IMR-90 (cell line): ENCODE data around the gene CIB2. TPM values are rescaled to one million over a fixed set of nuclear protein-coding genes. Genes with fewer than 3 reads are reported as not detected.

Experiments
- ATAC-seq: fragments of 200-7000 bp; cut with Tn5 transposase; 2 replicates; pipeline ENCODE4 v1.9.1; 2020; ENCODE audit warnings: low read depth, mild to moderate bottlenecking, moderate library complexity
- BruUV-seq: library from RNA; stranded (reverse); fragments of 400-500 nt; replicated peaks from 2 replicates; lab custom pipeline; 2021; lab: Mats Ljungman, UMichigan
- CTCF ChIA-PET: fragments of 300-600 bp; formaldehyde crosslinking; extraction: SDS; loops from one replicate; lab custom pipeline; 2021; ENCODE audit warnings: antibody characterized with exemption; lab: Yijun Ruan, JAX
- POLR2A ChIA-PET: fragments of 300-600 bp; sonication (Branson Sonifier 250); formaldehyde crosslinking; loops from one replicate; lab custom pipeline; 2022; ENCODE audit warnings: antibody characterized with exemption; ENCODE audit not compliant: unreplicated experiment; lab: Charles Lee
- DNase-seq: peaks from one replicate; pipeline ENCODE4 v3.0.0; 2013
- H2AFZ ChIP-seq: replicated peaks from 2 replicates; pipeline ENCODE3; 2013; ENCODE audit warnings: low read length, mild to moderate bottlenecking; ENCODE audit not compliant: poor library complexity
- H2AK5ac ChIP-seq: 2 replicates; pipeline ENCODE4 v1.6.1; 2013; ENCODE audit warnings: low read depth, low read length, inconsistent platforms
- H2AK9ac ChIP-seq: replicated peaks from 2 replicates; pipeline ENCODE3; 2013; ENCODE audit warnings: mild to moderate bottlenecking, low read depth, low read length, moderate library complexity; ENCODE audit not compliant: poor library complexity
- H2BK120ac ChIP-seq: 2 replicates; pipeline ENCODE4 v1.6.1; 2013; ENCODE audit warnings: low read depth, low read length, inconsistent platforms
- H2BK15ac ChIP-seq: 3 replicates; pipeline ENCODE4 v1.6.1; 2013; ENCODE audit warnings: low read depth, low read length, inconsistent platforms
- H2BK20ac ChIP-seq: 2 replicates; pipeline ENCODE4 v1.6.1; 2013; ENCODE audit warnings: low read depth, mild to moderate bottlenecking, inconsistent platforms, low read length, moderate library complexity
- H2BK5ac ChIP-seq: 2 replicates; pipeline ENCODE4 v1.6.1; 2013; ENCODE audit warnings: mild to moderate bottlenecking, low read depth, low read length, inconsistent platforms; ENCODE audit not compliant: poor library complexity, severe bottlenecking
- H3K14ac ChIP-seq: replicated peaks from 2 replicates; pipeline ENCODE4 v1.6.1; 2013; ENCODE audit warnings: low read depth, low read length, inconsistent platforms
- H3K18ac ChIP-seq: 2 replicates; pipeline ENCODE4 v1.6.1; 2013; ENCODE audit warnings: low read depth, low read length, control low read depth
- H3K23ac ChIP-seq: 2 replicates; pipeline ENCODE4 v1.6.1; 2013; ENCODE audit warnings: low read depth, low read length, inconsistent platforms
- H3K27ac ChIP-seq: 2 replicates; pipeline ENCODE4 v1.5.1; 2013; ENCODE audit warnings: mild to moderate bottlenecking, control low read depth, low read length; ENCODE audit not compliant: insufficient read depth
- H3K27me3 ChIP-seq: 2 replicates; pipeline ENCODE4 v1.6.1; 2013; ENCODE audit warnings: low read length; ENCODE audit not compliant: control insufficient read depth, insufficient read depth
- H3K36me3 ChIP-seq: 2 replicates; pipeline ENCODE4 v1.6.1; 2013; ENCODE audit warnings: low read length, mixed read lengths; ENCODE audit not compliant: control insufficient read depth, insufficient read depth
- H3K4ac ChIP-seq: 2 replicates; pipeline ENCODE4 v1.6.1; 2013; ENCODE audit warnings: low read depth, low read length, inconsistent platforms
- H3K4me1 ChIP-seq: 2 replicates; pipeline ENCODE4 v1.6.1; 2013; ENCODE audit warnings: low read length, mixed read lengths; ENCODE audit not compliant: control insufficient read depth, insufficient read depth
- H3K4me2 ChIP-seq: 2 replicates; pipeline ENCODE4 v1.6.1; 2013; ENCODE audit warnings: low read depth, mild to moderate bottlenecking, control low read depth, low read length, moderate library complexity
- H3K4me3 ChIP-seq: 2 replicates; pipeline ENCODE4 v1.5.1; 2013; ENCODE audit warnings: low read depth, mild to moderate bottlenecking, control low read depth, low read length, moderate library complexity; ENCODE audit not compliant: insufficient read depth
- H3K56ac ChIP-seq: 2 replicates; pipeline ENCODE4 v1.6.1; 2013; ENCODE audit warnings: low read length, inconsistent platforms; ENCODE audit not compliant: insufficient read depth; ENCODE audit errors: extremely low read depth
- H3K79me1 ChIP-seq, 2 experiments: 2 replicates each; pipeline ENCODE4 v1.6.1; 2013; ENCODE audit warnings: low read length in 2 of 2, inconsistent platforms in 1 of 2, low read depth in 1 of 2
- H3K9ac ChIP-seq: 2 replicates; pipeline ENCODE4 v1.6.1; 2013; ENCODE audit warnings: low read depth, low read length, control low read depth
- H3K9me1 ChIP-seq: 2 replicates; pipeline ENCODE4 v1.6.1; 2013; ENCODE audit warnings: low read length, inconsistent platforms; ENCODE audit not compliant: insufficient read depth
- H3K9me3 ChIP-seq: 2 replicates; pipeline ENCODE4 v1.6.1; 2013; ENCODE audit warnings: low read length; ENCODE audit not compliant: control insufficient read depth, insufficient read depth
- H4K20me1 ChIP-seq: 2 replicates; pipeline ENCODE4 v1.6.1; 2013; ENCODE audit warnings: low read length, inconsistent platforms; ENCODE audit not compliant: insufficient read depth
- H4K5ac ChIP-seq: 2 replicates; pipeline ENCODE4 v1.6.1; 2013; ENCODE audit warnings: mild to moderate bottlenecking, low read depth, low read length, control low read depth
- H4K8ac ChIP-seq, 2 experiments: 2 replicates each; pipeline ENCODE4 v1.6.1; 2013; ENCODE audit warnings: low read depth in 2 of 2, low read length in 2 of 2, control low read depth in 1 of 2, inconsistent platforms in 1 of 2
- H4K91ac ChIP-seq: 2 replicates; pipeline ENCODE4 v1.6.1; 2013; ENCODE audit warnings: low read depth, low read length, inconsistent platforms; ENCODE audit not compliant: insufficient read depth
- MAFK ChIP-seq: IDR thresholded peaks from 2 replicates; pipeline ENCODE4 v1.6.1; 2012; ENCODE audit warnings: low read depth, low read length, improper control_type of control experiment
- MAZ ChIP-seq: IDR thresholded peaks from 2 replicates; pipeline ENCODE4 v1.6.1; 2012; ENCODE audit warnings: low read depth, mild to moderate bottlenecking, low read length, improper control_type of control experiment, moderate library complexity, borderline replicate concordance
- MXI1 ChIP-seq: IDR thresholded peaks from 2 replicates; pipeline ENCODE4 v1.6.1; 2012; ENCODE audit warnings: low read depth, mild to moderate bottlenecking, low read length, moderate library complexity, borderline replicate concordance
- NFE2L2 ChIP-seq: fragments of 150-350 bp; IDR thresholded peaks from 2 replicates; pipeline ENCODE4 v1.6.1; 2016; ENCODE audit warnings: low read depth, mild to moderate bottlenecking, low read length
- POLR2A ChIP-seq: IDR thresholded peaks from 2 replicates; pipeline ENCODE4 v1.6.1; 2012; ENCODE audit warnings: mild to moderate bottlenecking, low read depth, low read length
- RFX5 ChIP-seq: IDR thresholded peaks from 2 replicates; pipeline ENCODE4 v1.8.0; 2012; ENCODE audit warnings: low read depth, mild to moderate bottlenecking, low read length, moderate library complexity
- WGBS, 2 experiments: methylation state at CpG; one replicate each; pipeline versions ENCODE4 v1.1.5 to v1.1.7; 2013; ENCODE audit warnings: missing lambda C conversion rate in 2 of 2; ENCODE audit not compliant: insufficient read length in 1 of 2; ENCODE audit errors: extremely low coverage in 2 of 2; 5-methylcytosine and 5-hydroxymethylcytosine counted together
- dilution Hi-C: fragments of 300-500 bp; cut with HindIII; formaldehyde crosslinking; loops from one replicate; pipeline ENCODE4 v1.14.3; 2018; ENCODE audit warnings: low sequenced_read_pairs; ENCODE audit not compliant: unreplicated experiment
- in situ Hi-C: fragments of 300-500 bp; cut with MboI; formaldehyde crosslinking; loops from 3 replicates; pipeline ENCODE4 v1.14.3; 2019; ENCODE audit warnings: low sequenced_read_pairs, inconsistent platforms, mixed read lengths
- intact Hi-C: fragments of 100-400 bp; cut with micrococcal nuclease; formaldehyde crosslinking; loops from 2 replicates; pipeline ENCODE4 v1.10.0; 2022
- polyA plus RNA-seq, 3 experiments: library from polyadenylated mRNA; depleted of rRNA; stranded (reverse); fragments of >200 nt; gene quantifications; 2 replicates each; pipeline ENCODE4 v1.2.3, GENCODE V29; 2012; ENCODE audit warnings: low replicate concordance in 1 of 3
- total RNA-seq: library from RNA; depleted of rRNA; stranded (reverse); fragments of >200 nt; gene quantifications from 2 replicates; pipeline ENCODE4 v1.2.3, GENCODE V29; 2012
- TF ChIP-seq, protein P1 (sequence below): fragments of 150-350 bp; IDR thresholded peaks from 2 replicates; pipeline ENCODE4 v1.6.1; 2016; ENCODE audit warnings: low read depth, mild to moderate bottlenecking, low read length, moderate library complexity, borderline replicate concordance

CIB2 gene
- total and polyA plus RNA-seq, 2 of the 4 experiments (the other 2 are of a cell fraction), result 2.2 to 2.4 TPM

DNA sequence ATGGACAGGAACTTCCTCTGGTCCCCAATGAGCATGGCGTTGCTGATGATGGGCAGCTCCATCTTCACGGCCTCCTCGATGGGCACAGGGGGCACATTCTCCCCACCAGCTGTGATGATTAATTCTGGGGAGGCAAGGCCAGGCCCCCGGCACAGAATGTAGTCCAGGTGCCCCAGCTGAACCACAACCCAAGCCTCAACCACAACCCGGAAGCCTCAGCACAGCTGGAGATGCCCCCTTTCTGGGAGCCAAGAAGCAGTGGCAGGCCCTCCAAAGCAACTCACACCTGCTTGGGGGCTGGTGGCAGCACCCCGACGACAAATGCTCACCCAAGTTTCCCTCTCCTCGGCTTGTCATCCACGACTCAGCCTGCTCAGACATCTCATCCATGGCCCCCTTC lies 43.2 kb upstream of the CIB2 start:
- Histone ChIP-seq H3K27me3 (peaks cover 6% of the 10 kb centered on the region), H4K91ac (no peak overlapping the region), H3K14ac (no peak overlapping the region), H3K18ac (no peak overlapping the region), H3K9ac (no peak overlapping the region), H3K4ac (no peak overlapping the region), H2BK120ac (no peak overlapping the region), H3K79me1 (no peaks in the 10 kb centered on the region), H2AFZ (no peak overlapping the region), H4K8ac (no peak overlapping the region), H3K27ac (no peak overlapping the region), H3K23ac (no peak overlapping the region), H3K4me2 (no peak overlapping the region), H4K5ac (no peak overlapping the region), H2AK5ac (no peak overlapping the region), H3K4me1 (no peaks in the 10 kb centered on the region), H3K9me3 (no peaks in the 10 kb centered on the region; the same call in 1 of the 2 replicates), H3K9me1 (no peaks in the 10 kb centered on the region; the same call in 1 of the 2 replicates), H2BK20ac (no peak overlapping the region), H3K4me3 (no peak overlapping the region), H2BK15ac (no peak overlapping the region), H3K36me3 (peaks cover 16% of the 10 kb centered on the region), H2AK9ac (no peak overlapping the region), H3K56ac (no peak overlapping the region), H2BK5ac (no peak overlapping the region), H4K20me1 (no peaks in the 10 kb centered on the region)
- BruUV-seq, result no TSS peak
- ATAC-seq (no peak), DNase-seq (no peak)
- dilution Hi-C loops, result no loop called here
- ChIA-PET CTCF (no interaction called here), POLR2A (no interaction called here)
- intact Hi-C loops, result no loop called here
- WGBS, 2 experiments, result 86% methylated on average over 8 of the region's 9 CpGs; no CpG with 5 or more reads in 1 of the 2 experiments
- TF ChIP-seq MAFK, result no peak
- TF ChIP-seq, protein P1, sequence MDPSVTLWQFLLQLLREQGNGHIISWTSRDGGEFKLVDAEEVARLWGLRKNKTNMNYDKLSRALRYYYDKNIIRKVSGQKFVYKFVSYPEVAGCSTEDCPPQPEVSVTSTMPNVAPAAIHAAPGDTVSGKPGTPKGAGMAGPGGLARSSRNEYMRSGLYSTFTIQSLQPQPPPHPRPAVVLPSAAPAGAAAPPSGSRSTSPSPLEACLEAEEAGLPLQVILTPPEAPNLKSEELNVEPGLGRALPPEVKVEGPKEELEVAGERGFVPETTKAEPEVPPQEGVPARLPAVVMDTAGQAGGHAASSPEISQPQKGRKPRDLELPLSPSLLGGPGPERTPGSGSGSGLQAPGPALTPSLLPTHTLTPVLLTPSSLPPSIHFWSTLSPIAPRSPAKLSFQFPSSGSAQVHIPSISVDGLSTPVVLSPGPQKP, result no peak
- no peak for TF ChIP-seq POLR2A
- no peak for TF ChIP-seq MAZ
- TF ChIP-seq NFE2L2, result no peak
- TF ChIP-seq MXI1, result no peak
- TF ChIP-seq RFX5, result no peak
- in situ Hi-C loops, result no loop called here
